Transverse colon (tissue), 4 donors: Measurements from ENCODE around the gene TCERG1L. TPM values are rescaled to one million over a fixed set of nuclear protein-coding genes. Genes with fewer than 3 reads are reported as not detected.

ENCODE experiments used
- DNase-seq: peaks from one replicate; pipeline ENCODE4 v3.0.0-alpha.2; 2019
- H3K27ac ChIP-seq, 4 donors: fragments of 200-600 bp; sonication (generic); 2 replicates each; pipeline ENCODE4 v1.5.1; 2016 to 2018; ENCODE audit warnings: inconsistent platforms in 4 of 4
- H3K27me3 ChIP-seq: fragments of 200-600 bp; sonication (generic); 2 replicates; pipeline ENCODE4 v1.5.1; 2017; ENCODE audit warnings: inconsistent platforms
- H3K36me3 ChIP-seq, 4 donors: fragments of 200-600 bp; sonication (generic); 2 replicates each; pipeline ENCODE4 v1.5.1; 2017 to 2019; ENCODE audit warnings: inconsistent platforms in 4 of 4
- H3K4me1 ChIP-seq, 4 donors: fragments of 200-600 bp; sonication (generic); 2 replicates each; pipeline ENCODE4 v1.5.1; 2017 to 2020; ENCODE audit warnings: inconsistent platforms in 4 of 4
- H3K4me3 ChIP-seq, 4 donors: fragments of 200-600 bp; sonication (generic); 1 replicate in 1 of 4; 2 replicates in 3 of 4; pipeline versions ENCODE4 v1.5.1 to v1.6.1; 2017 to 2019; ENCODE audit warnings: inconsistent platforms in 4 of 4
- H3K9me3 ChIP-seq, 2 donors: fragments of 200-600 bp; sonication (generic); 2 replicates each; pipeline ENCODE4 v1.5.1; 2017 to 2019; ENCODE audit warnings: inconsistent platforms in 2 of 2
- EP300 ChIP-seq: sonication (generic); formaldehyde crosslinking; IDR thresholded peaks from one replicate; pipeline ENCODE4 v1.6.1; 2017; ENCODE audit warnings: antibody characterized with exemption, low read depth
- POLR2A ChIP-seq: fragments of 450-650 bp; IDR thresholded peaks from one replicate; pipeline ENCODE4 v1.6.1; 2016; ENCODE audit warnings: antibody characterized with exemption, mild to moderate bottlenecking, moderate library complexity
- POLR2AphosphoS5 ChIP-seq, 3 donors: sonication (generic); formaldehyde crosslinking; IDR thresholded peaks; one replicate each; pipeline ENCODE4 v1.6.1; 2016; ENCODE audit warnings: antibody characterized with exemption in 3 of 3
- WGBS, 2 donors: methylation state at CpG; one replicate each; pipeline ENCODE4 v1.1.5; 2018; ENCODE audit warnings: low coverage in 1 of 2; 5-methylcytosine and 5-hydroxymethylcytosine counted together
- in situ Hi-C, 4 donors: fragments of 200-750 bp; cut with MboI; loops; one replicate each; pipeline versions ENCODE4 v1.15.0 to v1.15.1; 2017; ENCODE audit warnings: low sequenced_read_pairs in 3 of 4, low pct_ligation_motif_present in 1 of 4, low pct_unique_long_range_greater_than_20kb in 1 of 4
- intact Hi-C: fragments of 100-400 bp; cut with DNase I; formaldehyde crosslinking; loops from one replicate; pipeline ENCODE4 v1.15.1; 2023; ENCODE audit warnings: low total_unique reads
- total RNA-seq, 4 donors: library from RNA; depleted of rRNA; stranded (reverse); fragments of >200 nt; gene quantifications; one replicate each; pipeline ENCODE4 v1.1.0, GENCODE V29; 2016
- TF ChIP-seq, protein P1 (sequence below), 5 experiments: fragments of 200-600 bp in 3 of 5; fragments of 450-650 bp in 2 of 5; sonication (generic) in 3 of 5; IDR thresholded peaks; 1 replicate in 2 of 5; 2 replicates in 3 of 5; pipeline ENCODE4 v1.5.1; 2016 to 2017; ENCODE audit warnings: antibody characterized with exemption in 5 of 5, inconsistent platforms in 3 of 5, mild to moderate bottlenecking in 2 of 5, moderate library complexity in 1 of 5

The TCERG1L gene
- total RNA-seq, 4 donors from 2014 or later = 0.16 TPM; not detected in 3

- Histone ChIP-seq H3K27me3 (no peaks in the 10 kb centered on the region), H3K27ac (no peak overlapping the region), H3K9me3 (peaks cover 0 to 3% of the 10 kb centered on the region in 2 donors), H3K4me3 (no peak overlapping the region), H3K36me3 (no peaks in the 10 kb centered on the region), H3K4me1 (no peaks in the 10 kb centered on the region)
- in situ Hi-C loops = no loop called here
- WGBS, 2 donors = 80 to 81% methylated on average over 6 to 21 of the region's 21 CpGs
- intact Hi-C loops = no loop called here
- no peak for TF ChIP-seq POLR2AphosphoS5 (IDR thresholded peaks at IDR 0.05)
- TF ChIP-seq, protein P1, sequence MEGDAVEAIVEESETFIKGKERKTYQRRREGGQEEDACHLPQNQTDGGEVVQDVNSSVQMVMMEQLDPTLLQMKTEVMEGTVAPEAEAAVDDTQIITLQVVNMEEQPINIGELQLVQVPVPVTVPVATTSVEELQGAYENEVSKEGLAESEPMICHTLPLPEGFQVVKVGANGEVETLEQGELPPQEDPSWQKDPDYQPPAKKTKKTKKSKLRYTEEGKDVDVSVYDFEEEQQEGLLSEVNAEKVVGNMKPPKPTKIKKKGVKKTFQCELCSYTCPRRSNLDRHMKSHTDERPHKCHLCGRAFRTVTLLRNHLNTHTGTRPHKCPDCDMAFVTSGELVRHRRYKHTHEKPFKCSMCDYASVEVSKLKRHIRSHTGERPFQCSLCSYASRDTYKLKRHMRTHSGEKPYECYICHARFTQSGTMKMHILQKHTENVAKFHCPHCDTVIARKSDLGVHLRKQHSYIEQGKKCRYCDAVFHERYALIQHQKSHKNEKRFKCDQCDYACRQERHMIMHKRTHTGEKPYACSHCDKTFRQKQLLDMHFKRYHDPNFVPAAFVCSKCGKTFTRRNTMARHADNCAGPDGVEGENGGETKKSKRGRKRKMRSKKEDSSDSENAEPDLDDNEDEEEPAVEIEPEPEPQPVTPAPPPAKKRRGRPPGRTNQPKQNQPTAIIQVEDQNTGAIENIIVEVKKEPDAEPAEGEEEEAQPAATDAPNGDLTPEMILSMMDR (IDR thresholded peaks at IDR 0.05) = no peak
- TF ChIP-seq POLR2A = no peak
- TF ChIP-seq EP300 = no peak
- DNase-seq = no peak
Measured at GRCh38 chr10:131117416-131118212, 193.9 kb downstream of the TCERG1L start.

DNA sequence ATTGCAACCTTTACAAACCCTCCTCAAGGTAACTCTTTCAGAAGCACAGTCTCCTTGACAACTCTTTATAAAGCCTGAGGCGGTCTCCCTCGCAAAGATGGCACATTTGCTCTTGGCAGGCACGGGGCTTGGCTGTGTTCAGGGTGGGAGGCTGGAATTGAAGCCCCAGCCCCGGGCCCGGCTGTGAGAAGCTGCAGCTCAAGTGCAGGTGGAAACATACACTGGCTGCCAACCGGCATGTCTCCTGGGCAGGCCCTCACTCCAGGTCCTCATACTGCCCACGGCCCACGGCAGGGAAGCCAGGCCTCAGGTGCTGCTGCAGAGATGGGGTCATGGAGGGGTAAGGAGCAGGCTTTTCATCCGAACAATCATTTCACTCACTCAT, 194.5 kb downstream of the TCERG1L start:
- no peak overlapping the region for H3K4me3 ChIP-seq
- WGBS, 2 donors = 88% methylated on average over 9 of the region's 9 CpGs; no CpG with 5 or more reads in 1 of the 2 donors
- H3K36me3 ChIP-seq = no peaks in the 10 kb centered on the region
- no peak overlapping the region for H3K27ac ChIP-seq
- H3K9me3 ChIP-seq = no peaks in the 10 kb centered on the region
- in situ Hi-C loops (no loop called here), intact Hi-C loops (no loop called here)
- no peaks in the 10 kb centered on the region for H3K4me1 ChIP-seq
- no peaks in the 10 kb centered on the region for H3K27me3 ChIP-seq
- DNase-seq = no peak
- TF ChIP-seq POLR2A (no peak), POLR2AphosphoS5 (IDR thresholded peaks at IDR 0.05) (no peak), EP300 (no peak)
- TF ChIP-seq, protein P1 (IDR thresholded peaks at IDR 0.05) = no peak

DNA sequence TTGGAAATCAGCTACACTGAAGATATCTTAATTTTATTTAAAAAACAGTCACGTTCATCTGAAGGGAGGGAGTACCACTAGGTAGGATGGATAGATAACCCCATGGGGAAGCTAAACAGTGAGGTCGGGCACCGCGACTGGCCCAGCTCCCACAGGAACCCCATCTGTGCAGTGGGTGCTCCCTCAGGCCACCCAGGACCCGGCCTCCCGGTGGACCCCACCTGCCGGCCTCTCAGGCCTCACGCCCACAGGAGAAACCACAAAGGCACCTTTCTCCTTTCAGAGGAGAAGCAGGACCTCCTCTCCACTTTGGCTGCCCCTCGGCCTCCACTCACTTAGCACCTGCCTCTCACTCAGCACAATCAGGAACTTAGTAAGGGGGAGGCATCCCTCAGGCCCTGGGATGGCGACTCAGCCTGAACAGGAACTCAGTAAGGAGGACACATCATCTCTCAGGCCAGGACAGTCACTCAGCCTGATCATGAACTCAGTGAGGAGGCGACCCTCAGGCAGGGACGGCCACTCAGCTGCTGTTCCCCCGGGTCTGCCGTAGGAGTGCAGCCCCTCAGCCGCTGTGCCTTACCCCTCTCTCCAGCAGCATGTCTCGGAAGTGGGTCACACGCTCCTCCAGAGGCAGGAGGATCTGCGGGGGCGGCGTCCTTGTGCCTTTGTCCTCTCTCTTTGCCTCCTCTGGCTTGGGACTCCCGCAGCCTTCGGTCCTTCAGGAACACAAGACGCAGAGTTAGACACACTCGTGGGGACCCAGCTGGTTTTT, 195.1 kb downstream of the TCERG1L start:
- H3K27ac ChIP-seq = no peak overlapping the region
- 85% methylated on average over 20 of the region's 24 CpGs; no CpG with 5 or more reads in 1 of the 2 donors for WGBS, 2 donors
- H3K4me3 ChIP-seq = no peak overlapping the region
- DNase-seq = no peak
- intact Hi-C loops (no loop called here), in situ Hi-C loops (no loop called here)
- H3K27me3 ChIP-seq = no peaks in the 10 kb centered on the region
- H3K36me3 ChIP-seq = no peaks in the 10 kb centered on the region
- TF ChIP-seq, protein P1 (IDR thresholded peaks at IDR 0.05) = no peak
- TF ChIP-seq POLR2AphosphoS5 (IDR thresholded peaks at IDR 0.05) = no peak
- no peak for TF ChIP-seq POLR2A
- TF ChIP-seq EP300 = no peak
- no peaks in the 10 kb centered on the region for H3K9me3 ChIP-seq
- no peaks in the 10 kb centered on the region for H3K4me1 ChIP-seq

GRCh38 chr10:131115801-131116200, 195.7 kb downstream of the TCERG1L start:
- in situ Hi-C loops = no loop called here
- Histone ChIP-seq H3K9me3 (no peaks in the 10 kb centered on the region), H3K36me3 (no peaks in the 10 kb centered on the region), H3K4me3 (no peak overlapping the region), H3K27me3 (no peaks in the 10 kb centered on the region), H3K27ac (no peak overlapping the region), H3K4me1 (no peaks in the 10 kb centered on the region)
- TF ChIP-seq POLR2A (no peak), EP300 (no peak), POLR2AphosphoS5 (IDR thresholded peaks at IDR 0.05) (no peak)
- TF ChIP-seq, protein P1 (IDR thresholded peaks at IDR 0.05) = no peak
- 57 to 67% methylated on average over 1 to 4 of the region's 4 CpGs for WGBS, 2 donors
- intact Hi-C loops = no loop called here
- no peak for DNase-seq
